Stimulated activated CD4-positive, alpha-beta T cell treated with anti-CD3 and anti-CD28 coated beads, Interleukin-1b, Interleukin-23, amount 100 ng/mL, for 24 hours (primary cell): ENCODE data around the gene NKRF.
"Not testable (repeated sequence)": the region's sequence is repeated elsewhere in the genome, so short reads cannot be mapped to it uniquely, and the experiment has no call there.

Experiments
- DNase-seq, 4 experiments: peaks; one replicate each; pipeline ENCODE4 v3.0.0-alpha.2; 2020; ENCODE audit warnings: low read depth in 4 of 4, low spot score in 1 of 4

NKRF gene

GRCh38 chrX:119606280-119607017, at the start of gene NKRF:
Gene NKRF (minus strand): TSS chrX:119606424.
- DNase-seq, result peak; percentile 57 to 83 (median 78)

- peak in 3 of 4 experiments; percentile 25 to 48 (median 35) for DNase-seq
Observed at GRCh38 chrX:119655125-119655524, 48.9 kb upstream of the NKRF start.

GRCh38 chrX:119654112-119654531, 47.9 kb upstream of the NKRF start:
- DNase-seq, result no peak

- no peak for DNase-seq
Observed at GRCh38 chrX:119648421-119648775, 42.2 kb upstream of the NKRF start.

- peak in 3 of 4 experiments; percentile 20 to 57 (median 37) for DNase-seq
Observed at GRCh38 chrX:119647552-119648420, 41.6 kb upstream of the NKRF start.

- no peak for DNase-seq
Observed at GRCh38 chrX:119647089-119647488, 40.9 kb upstream of the NKRF start.

- DNase-seq, result no peak
Observed at GRCh38 chrX:119646515-119646914, 40.3 kb upstream of the NKRF start.

- no peak for DNase-seq
Observed at GRCh38 chrX:119643696-119644095, 37.5 kb upstream of the NKRF start.

- no peak for DNase-seq
Observed at GRCh38 chrX:119640731-119641170, 34.5 kb upstream of the NKRF start.

GRCh38 chrX:119638725-119639471, 32.7 kb upstream of the NKRF start:
- no peak for DNase-seq

GRCh38 chrX:119637421-119637820, 31.2 kb upstream of the NKRF start:
- DNase-seq, result not testable (repeated sequence)

GRCh38 chrX:119636419-119636818, 30.2 kb upstream of the NKRF start:
- no peak for DNase-seq

- no peak for DNase-seq
Observed at GRCh38 chrX:119635799-119636198, 29.6 kb upstream of the NKRF start.

GRCh38 chrX:119635179-119635578, 29.0 kb upstream of the NKRF start:
- no peak for DNase-seq

GRCh38 chrX:119625843-119626242, 19.6 kb upstream of the NKRF start:
- no peak for DNase-seq

GRCh38 chrX:119624951-119625668, 18.9 kb upstream of the NKRF start:
- DNase-seq, result no peak

GRCh38 chrX:119624417-119624816, 18.2 kb upstream of the NKRF start:
- no peak for DNase-seq

GRCh38 chrX:119622356-119623232, 16.4 kb upstream of the NKRF start:
- DNase-seq, result no peak

GRCh38 chrX:119618439-119618838, 12.2 kb upstream of the NKRF start:
- DNase-seq, result no peak
